Right forelimb (tissue), 1 donor: ENCODE measurements around the gene YBEY.
A peak's percentile ranks its signal among the peaks of the same experiment; 100 is the strongest.

Experiments
- DNase-seq: peaks from one replicate; pipeline ENCODE4 v3.0.0-alpha.2; 2018

The YBEY gene

GRCh38 chr21:46264690-46265144 is 21.4 kb upstream of the YBEY start:
- DNase-seq, result no peak

- no peak for DNase-seq
Measured at GRCh38 chr21:46265736-46266525, 20.2 kb upstream of the YBEY start.

DNA sequence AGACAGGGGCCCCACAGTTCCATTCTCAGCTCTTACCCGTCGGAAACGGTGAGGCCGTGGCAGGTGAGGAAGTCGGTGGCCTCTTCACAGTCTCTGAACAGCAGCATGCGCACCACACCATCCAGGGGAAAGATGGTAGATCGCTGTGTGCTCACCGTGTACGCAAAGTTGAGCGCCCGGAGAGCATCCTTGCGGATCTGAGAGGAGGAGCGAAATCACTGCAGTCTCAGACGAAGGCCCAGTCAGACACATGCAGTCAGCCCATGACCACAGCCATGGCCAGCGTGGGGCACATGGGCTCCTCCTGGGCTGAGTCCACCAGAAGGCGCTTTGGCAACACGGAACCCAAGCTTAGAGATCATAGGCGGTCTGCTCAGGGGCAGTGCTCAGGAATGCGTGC is 19.2 kb upstream of the YBEY start:
- no peak for DNase-seq

GRCh38 chr21:46268371-46268770 is 17.8 kb upstream of the YBEY start:
- no peak for DNase-seq

- no peak for DNase-seq
Measured at GRCh38 chr21:46269466-46269865, 16.7 kb upstream of the YBEY start.

DNA sequence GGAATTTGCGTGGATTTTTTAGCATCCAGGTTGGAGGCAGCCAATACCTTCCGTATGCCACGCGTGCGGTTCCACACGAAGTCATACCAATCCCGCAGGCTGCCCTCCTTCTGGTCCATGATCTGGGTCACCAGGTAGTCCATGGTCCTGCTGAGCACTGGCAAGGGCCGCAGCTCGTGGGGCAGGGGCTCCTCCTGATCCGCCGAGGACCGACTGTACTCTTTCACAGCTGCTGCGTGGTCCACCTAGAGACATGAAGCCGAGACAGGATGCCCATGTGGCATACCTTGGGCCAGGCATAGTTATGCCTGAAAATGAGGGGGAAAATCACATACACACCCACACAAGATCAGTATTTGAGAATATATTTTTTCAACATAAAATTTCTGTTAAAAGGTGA is 12.8 kb upstream of the YBEY start:
- DNase-seq, result no peak

- DNase-seq, result no peak
Measured at GRCh38 chr21:46274797-46275390, 11.2 kb upstream of the YBEY start.

DNA sequence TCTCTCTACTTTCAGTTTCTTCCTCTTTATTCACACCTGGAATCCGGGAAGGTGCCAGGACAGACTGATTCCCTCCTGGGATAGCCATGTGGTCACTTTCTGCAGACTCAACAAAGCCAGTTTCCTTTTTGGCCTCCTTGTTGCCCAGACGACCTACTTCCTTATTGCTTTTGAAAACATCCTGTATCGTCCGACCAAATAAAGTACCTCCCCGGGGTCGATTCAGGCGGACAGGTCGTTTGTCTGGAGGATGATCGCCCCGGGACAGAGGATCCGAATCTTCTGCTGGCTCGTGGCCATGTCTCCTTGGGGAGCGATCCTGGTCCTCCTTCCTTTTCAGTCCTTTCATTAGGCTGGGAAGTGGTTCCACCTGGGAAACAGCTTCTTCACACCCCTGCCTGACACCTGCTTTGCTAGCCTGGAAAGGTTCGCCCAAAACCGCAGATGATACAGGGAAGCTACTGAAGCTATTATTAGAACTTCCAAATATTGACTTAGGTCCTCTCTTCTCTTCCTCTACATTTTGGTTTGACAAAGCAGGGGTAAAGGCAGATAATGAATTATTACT is 2.0 kb upstream of the YBEY start:
- DNase-seq, result no peak

DNA sequence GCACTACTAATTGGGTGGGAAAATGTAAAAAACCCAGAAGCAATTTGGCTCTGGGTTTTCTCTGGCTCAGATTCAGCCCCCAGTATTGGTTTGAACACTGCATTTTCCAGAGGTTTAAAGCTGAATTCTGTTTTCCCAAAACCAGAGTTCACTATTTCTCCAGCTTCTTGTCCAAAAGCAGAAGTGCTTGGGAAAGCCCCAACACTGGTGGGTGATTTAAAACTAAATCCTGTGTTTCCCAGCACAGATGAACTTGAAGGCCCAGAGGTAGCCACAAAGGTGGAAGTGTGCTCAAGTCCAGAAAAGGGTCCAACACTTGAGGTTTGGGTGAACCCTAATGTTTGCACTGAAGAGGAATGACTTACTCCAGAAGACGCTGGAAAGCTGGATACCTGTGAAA is 1.4 kb upstream of the YBEY start:
- DNase-seq, result no peak

DNA sequence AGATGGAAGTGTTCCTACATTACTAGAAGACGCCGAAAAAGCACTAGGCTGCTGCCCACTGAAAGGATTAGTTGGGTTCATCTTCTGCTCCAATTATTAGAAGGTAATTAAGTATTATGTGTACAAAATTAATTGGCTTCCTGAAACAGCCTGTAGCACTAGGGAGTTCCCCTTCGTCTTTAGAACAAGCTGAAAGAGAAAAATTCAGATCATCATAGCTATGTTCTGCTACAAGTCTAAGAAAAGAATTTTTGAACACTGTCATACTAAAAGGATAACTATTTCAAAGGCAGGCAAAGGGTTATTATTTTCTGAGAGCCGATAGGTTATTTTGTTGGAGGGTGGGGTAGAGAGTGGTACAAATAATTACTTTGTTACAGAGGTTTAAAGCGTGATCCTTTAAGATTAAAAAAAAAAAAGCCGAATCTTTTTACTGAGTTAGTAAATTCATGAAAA is 908 bp upstream of the YBEY start, which contains the start of gene MCM3AP:
TSS of gene MCM3AP (minus strand) at position 406 of the 456 bp plus-strand sequence. CDS start at position 81, 325 bp downstream.
- DNase-seq, result no peak

DNA sequence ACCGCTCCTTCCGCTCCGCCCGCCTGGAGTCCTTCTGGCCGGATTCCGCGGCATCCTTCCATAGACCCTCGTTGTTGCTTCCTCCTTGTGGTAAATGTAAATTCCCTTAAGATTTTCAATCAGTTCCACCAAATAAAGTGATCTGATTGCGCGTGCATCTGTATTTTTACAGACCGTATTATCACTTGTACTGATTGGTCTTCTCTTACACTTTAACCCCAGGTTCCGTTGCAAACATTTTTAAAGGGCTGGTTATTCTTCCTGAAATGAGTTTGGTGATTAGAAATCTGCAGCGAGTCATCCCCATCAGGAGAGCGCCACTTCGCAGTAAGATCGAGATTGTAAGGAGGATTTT is 483 bp downstream of the YBEY start:
- DNase-seq, result no peak

GRCh38 chr21:46287541-46287940 is 1.4 kb downstream of the YBEY start:
- no peak for DNase-seq

DNA sequence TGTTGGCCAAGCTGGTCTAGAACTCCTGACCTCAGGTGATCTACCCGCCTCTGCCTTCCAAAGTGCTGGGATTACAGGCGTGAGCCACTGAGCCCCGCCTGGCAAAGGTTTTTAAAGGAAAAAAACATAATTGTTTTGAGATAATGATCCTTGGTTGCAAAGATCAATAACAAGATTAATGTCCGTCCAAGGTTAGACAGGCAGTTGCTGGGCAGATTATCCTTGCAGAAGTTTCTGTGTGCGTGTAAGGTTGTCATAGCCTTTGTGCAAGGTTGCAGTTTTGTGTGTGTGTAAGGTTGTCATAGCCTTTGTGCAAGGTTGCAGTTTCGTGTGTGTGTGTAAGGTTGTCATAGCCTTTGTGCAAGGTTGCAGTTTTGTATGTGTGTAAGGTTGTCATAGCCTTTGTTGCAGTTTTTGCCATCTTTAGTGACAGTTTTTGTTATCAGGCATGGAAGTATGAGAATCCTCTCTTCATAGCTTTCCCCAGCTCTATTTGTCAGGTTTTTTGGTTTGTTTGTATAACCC is 3.6 kb downstream of the YBEY start:
- no peak for DNase-seq

GRCh38 chr21:46291561-46291960 is 5.4 kb downstream of the YBEY start:
- DNase-seq, result no peak

GRCh38 chr21:46294647-46295176 is 8.6 kb downstream of the YBEY start:
- DNase-seq, result no peak

- no peak for DNase-seq
Measured at GRCh38 chr21:46295177-46295770, 9.1 kb downstream of the YBEY start.

- DNase-seq, result peak; percentile 85
Measured at GRCh38 chr21:46295996-46296752, 10.0 kb downstream of the YBEY start.

GRCh38 chr21:46297338-46298271 is 11.5 kb downstream of the YBEY start:
- DNase-seq, result peak; percentile 65

DNA sequence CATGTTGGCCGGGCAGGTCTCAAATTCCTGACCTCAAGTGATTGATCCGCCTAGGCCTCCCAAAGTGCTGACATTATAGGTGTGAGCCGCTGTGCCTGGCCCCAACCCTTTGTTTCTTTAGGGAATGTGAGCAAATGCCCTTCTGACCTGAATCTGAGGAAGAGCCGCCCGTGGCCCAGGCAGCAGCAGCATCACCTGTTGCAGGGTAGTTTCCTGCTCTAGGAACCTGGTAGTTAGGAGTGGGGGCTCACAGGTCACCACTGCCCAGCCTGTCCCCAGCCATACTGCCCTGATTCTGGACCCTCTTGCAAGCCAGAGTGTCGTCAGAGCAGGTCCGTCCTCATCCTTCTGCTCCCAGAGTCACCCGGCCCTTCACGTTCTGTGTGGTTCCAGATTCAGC is 13.0 kb downstream of the YBEY start:
- no peak for DNase-seq

GRCh38 chr21:46301759-46302158 is 15.6 kb downstream of the YBEY start:
- no peak for DNase-seq

DNA sequence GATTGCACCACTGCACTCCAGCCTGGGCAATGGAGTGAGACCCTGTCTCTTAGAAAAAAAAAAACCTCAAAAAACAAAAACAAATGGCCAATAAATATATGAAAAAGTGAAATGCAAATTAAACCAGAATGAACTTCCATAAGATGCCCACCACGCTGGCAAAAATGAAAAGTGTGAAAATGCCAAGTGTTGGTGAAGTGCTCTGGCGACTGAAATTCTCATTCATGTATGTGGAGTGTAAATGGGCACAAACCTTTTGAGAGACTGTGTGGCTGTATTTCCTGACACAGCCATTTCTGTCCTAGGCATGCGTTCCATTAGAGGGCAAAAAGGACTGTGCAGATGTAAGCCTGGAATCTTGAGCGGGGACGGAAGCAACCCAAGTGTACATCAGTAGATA is 18.3 kb downstream of the YBEY start:
- DNase-seq, result no peak
